ENCODE data around the gene RBP2.
A peak's percentile ranks its signal among the peaks of the same experiment; 100 is the strongest.

Gene RBP2

DNA sequence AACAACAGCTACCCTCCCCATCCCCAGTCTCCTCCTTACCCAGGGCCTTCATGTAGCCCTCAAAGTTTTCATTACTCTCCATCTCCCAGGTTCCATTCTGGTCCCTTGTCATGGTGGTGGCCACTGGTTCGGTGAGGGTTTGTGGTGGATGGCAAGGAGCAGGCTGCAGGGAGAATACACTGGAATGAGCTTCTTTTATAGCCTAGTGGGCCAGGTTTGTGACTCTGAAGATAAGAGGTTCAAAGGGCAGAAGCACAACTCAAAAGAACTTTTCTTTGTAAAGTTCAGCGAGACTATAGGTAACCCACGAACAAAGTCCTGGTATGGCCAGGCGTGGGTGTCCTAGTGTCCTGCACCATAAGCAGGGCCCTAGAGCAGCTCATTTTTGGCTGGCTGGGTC, at the start of gene RBP2:
Gene RBP2 (minus strand): TSS at position 169 of the 400 bp plus-strand sequence. CDS start 57 bp downstream, at position 112.
- DNase-seq, result no peak

DNA sequence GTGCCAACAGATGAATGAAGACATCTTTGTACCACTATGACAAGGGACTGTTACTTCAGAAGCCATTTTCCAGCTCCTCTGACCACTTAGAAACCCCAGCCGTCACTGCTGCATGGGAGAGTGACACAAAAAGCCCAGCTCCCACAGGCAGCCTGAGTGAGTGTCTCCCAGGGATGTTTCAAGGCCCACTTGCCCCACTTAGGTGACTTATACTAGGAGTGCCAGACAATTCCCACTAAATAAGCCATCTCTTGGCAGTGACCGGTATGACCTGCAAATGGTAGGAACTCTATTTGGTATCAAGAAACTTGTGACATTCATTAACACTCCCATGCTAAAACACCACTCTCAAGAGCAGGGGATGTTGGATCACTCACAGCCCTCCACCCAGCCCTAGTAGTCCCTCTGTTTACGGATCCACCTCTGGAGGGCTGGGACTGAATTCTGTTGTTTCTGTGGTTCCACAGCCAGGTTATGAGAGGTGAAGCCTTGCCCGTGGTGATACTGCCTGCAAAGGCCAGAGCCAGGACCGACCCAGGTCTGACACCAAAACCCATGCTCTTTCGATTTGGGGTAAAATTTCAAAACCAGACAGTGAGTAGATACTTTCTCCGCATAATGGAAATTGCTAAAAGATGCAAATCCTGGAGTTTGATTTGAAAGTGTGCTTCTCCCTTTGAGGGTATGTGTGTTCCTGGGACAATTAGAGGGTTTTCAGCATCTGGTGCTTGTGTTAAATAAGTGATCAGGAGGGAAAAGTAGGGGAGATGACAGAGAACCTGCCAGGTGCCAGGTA, 48.7 kb upstream of the RBP2 start:
- DNase-seq, result no peak

DNA sequence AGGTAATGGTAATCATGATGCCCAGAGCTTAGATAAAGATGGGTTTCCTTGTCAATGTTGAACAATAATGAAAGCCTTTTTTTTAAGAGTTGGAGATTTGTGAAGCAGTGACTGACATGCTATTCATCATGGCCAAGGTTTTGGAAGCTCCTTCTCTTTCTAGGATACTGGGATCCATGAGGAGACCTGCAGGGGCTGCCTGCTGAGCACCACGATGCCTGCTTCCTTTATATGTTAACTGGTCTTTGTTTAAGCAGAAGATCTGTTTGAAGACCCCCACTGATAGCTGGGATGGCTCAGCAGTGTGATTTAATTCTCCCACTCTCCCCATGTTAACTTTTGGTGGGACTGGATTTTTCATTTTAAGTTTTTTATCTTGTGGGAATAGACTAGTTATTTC, 47.4 kb upstream of the RBP2 start:
- DNase-seq, result no peak

DNA sequence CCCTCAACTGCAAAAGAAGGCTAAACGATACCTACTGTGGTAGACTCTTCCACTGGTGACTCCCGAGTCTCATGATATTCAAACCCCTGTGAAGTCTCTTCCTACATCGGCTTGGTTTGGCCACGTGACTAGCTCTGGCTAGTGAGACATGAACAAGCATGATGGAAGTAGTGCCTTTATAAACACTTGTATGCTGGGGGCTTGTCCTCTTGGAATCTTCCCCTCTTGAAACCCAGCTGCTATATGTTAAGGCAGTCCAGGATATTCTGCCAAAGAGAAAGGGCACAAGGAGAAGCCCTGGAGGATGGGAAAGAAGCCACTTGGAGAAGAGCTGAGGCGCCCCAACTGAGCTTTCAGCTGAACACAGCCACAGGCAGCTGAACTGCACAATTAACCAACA, 46.9 kb upstream of the RBP2 start:
- no peak for DNase-seq

DNA sequence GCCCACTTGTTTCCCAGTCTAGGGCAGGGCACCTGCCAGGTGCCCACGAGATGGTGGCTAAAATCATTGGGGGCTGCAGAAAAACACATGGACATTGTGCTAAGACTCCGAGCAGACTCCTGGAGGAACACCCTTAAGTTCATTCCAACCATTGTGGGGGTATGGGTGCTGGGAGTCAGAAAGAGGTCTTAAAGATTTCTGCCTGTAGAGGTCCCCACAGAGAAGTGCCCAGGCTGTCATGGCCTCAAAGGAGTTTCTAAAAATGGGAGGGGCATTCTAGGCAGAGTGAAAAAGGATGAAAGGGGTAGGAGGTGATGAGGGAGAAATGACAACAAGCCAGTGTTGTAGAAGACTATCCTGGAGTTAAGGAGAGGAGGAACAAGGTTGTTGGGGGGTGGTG, 46.1 kb upstream of the RBP2 start:
- DNase-seq, result peak; percentile 34

DNA sequence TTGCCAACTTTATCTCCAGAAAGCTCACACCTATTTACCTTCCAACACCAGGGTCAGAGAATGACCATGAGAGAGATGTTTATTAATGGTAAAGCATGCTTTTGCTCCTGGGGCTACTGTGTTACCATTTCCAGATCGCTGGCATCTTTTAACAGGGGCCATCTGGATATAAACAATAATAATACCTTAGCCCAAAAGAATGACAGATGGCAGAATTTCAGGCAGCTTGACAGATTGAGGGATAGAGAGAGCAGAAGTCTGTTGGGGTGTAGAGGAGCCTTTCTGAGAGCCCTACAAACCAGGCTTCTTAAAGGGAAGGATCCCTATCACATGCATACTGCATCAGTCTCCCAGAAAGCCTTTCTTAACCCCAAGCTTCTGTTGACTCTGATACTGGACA, 45.5 kb upstream of the RBP2 start:
- no peak for DNase-seq

DNA sequence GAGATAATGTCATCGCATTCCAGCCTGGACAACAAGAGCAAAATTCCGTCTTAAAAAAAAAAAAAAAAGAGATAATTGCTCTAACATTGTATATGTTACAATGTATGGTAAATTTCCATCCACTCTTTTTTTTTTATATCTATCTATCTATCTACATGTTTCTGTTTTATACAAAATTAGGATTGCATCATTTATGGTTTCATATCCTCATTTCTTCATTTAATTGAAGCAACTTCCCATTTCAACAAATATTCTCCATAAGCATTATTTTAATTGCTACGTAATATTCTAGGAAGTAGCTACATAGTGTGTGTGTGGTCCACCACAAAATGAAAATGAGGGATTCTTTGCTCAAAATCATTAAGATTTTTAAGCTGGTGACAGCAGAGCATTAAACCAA, 44.8 kb upstream of the RBP2 start:
- no peak for DNase-seq

DNA sequence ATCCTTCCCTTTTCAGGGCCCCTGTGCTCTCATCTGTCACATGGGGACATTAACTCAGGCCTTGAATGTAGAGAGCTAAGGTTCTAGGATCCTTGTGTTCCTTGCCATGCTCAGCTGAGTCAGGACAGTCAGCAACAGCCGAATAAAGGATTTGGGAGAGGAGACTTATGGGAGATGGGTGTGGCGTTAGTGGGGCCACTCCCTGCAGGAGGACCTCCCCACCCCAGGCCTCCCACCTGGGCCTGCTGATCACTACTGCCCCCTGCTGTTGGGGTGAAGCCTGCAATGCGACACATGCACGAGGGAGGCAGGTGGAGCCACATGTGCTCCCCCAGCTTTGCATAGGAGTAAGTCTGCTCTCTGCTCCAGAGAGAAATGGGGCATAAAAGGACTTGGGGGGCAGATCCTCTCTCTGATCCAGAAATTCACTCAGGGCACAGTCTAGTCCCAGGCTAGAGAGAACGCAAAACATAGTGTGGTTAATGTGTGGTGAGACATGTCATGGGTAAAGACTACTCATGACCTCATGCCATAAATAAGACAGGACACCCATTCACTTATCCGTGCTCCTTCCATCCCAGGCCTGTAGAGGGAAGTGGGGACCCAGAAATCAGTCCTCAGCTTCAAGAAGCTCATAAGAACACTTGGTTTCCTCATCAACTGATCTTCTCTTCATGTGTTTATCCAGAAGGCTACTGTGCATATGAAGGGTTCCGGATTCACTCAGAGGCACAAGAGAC, 43.9 kb upstream of the RBP2 start:
- DNase-seq, result peak; percentile 60

DNA sequence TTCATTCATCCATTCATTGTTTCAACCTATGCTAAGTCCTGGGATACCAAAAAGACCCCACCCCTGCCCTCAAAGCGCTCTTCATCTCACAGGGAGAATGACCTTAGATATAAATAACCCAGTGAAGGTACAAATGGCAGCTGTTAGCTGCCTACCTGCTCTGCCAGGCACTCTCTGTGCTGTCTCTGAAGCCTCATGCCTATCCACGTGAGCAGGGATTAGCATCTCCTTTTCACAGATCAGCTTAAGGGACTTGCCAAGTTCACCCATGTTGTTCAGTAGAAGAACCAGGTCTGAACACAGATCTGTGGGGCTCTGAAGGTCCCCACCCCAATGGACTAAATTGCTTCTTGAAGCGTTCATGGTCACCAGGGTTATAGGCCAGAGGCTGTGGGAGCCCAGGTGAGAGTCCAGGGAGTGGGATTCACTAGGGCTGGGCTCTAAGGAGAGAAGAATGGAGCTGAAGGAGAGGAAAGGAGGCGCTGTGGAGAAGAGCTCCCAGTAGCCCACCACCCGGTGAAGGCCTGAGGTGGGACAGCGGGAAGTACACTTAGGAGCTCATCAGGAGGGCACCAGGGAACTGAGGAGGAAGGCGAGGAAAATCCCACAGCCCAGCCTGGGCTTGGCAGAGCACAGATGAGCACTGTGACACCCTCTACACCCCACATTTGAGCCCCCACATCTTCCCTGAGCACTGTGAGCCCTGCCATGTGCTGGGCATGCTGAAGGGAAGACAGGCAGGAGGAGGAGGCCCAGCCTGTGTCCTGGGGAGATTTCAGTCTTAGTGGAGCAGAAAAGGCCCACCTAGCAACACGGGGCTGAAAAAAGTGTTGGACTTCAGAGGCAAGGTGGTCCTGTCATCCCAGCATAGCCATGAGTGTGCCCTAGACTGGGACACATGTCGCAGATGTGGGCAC, 42.9 kb upstream of the RBP2 start:
- DNase-seq, result no peak

DNA sequence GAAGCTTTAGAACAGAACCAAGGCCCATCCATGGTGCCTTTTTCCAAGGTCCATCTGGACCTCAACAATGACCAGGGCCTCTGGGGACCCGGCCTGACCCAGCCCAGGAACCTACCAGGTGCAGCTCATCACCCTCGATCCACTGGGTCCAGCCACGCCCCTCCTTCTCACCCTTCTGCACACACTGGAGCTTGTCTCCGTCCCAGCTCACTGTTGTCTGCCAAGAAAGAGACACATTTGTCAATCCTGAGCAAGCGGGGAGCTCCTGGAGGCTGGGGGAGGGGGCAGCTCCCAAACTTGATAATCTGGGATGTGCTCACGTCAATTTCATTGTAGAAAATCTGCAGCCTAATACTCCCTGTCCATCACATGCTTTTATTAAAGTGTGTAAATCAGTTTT, 42.0 kb upstream of the RBP2 start:
- DNase-seq, result no peak

DNA sequence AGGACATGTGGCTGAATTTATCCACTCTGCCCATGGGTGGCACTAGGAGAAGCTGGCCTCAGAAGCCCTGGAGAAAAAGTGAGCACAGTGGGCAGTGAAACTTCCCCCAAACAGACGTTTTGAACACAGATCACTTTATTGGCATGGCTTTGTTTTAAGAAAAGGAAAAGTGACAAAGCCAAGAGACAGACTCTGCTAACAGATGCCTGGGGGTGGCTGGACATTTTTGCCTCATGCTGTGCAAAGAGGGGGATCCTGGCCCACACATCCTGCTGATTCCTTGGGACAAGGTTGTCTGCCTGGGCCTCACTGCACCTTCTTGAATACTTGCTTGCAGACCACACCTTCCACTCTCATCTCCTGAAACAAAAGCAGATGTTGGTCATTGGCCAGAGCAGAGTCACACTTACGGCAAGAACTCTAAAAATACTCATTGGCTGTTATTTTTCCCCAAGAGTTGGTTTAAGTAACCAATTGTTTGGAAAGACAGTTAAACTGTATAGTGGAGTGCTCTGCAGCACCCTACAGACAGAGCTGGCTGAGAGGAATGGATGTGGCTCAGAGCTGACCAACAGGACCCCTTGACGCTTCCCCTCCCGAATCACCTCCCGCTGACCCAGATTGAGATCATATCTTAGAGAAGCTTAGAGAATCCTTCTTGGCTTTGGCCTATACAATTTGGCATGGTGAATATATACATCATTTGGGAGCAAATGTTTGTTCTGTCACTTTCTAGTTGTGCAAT, 41.2 kb upstream of the RBP2 start:
- DNase-seq, result no peak

DNA sequence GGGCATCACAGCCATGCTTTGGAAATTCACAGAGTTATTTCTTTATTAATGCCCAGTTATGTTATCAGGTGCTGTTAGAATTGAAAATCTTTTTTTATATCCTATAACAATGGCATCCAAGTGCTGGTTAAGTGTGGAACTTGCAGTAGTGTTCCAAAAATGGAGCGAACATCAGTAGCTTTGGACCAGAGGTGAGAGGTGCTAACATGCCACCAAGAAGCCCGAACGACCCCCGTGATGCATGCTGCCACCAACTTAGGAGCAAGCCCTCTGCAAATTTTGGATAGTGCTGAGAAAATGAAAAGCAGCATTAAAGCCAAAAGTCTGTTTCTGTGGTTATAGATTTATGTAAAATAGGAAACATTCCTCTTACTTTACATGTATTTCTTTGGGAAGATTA, 38.4 kb upstream of the RBP2 start:
- DNase-seq, result no peak

DNA sequence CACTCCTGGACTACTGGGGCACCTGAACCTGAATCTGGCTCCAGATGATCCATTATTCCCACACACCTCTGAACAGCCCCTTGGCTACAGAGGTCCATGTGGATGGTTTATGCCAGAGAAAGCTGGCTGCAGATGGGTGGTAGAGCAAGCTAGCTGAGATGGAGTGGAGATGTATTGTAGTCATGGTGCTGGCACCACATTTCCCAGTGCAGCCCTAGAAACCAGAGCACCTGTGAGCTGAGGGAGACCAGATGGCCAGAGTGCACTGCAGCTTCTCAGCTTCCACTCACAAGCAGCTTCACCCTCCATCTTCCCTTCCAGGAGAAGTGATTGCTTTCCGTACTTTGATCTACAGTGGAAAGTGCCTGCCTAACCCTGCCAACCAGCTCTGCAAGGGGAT, 33.3 kb upstream of the RBP2 start:
- no peak for DNase-seq

DNA sequence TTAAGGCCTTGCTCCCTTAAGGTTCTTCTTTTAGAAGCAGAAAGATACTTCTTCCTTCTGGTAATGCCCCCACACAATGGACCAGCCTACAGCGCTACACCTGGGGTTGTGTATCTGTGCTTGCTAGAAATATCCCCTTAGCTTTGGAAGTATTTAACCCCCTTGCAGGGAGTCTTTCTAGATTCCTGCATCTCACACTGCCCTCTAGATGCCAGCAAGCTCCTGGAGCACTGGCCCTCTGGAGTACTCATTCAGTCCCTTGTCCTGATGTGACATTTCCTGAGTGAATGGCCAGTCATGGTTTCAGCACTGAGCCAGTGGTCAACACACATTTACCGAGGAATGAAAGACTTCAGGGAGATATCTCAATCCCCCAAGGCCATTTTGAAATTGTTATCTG, 30.4 kb upstream of the RBP2 start:
- peak; percentile 82 for DNase-seq

DNA sequence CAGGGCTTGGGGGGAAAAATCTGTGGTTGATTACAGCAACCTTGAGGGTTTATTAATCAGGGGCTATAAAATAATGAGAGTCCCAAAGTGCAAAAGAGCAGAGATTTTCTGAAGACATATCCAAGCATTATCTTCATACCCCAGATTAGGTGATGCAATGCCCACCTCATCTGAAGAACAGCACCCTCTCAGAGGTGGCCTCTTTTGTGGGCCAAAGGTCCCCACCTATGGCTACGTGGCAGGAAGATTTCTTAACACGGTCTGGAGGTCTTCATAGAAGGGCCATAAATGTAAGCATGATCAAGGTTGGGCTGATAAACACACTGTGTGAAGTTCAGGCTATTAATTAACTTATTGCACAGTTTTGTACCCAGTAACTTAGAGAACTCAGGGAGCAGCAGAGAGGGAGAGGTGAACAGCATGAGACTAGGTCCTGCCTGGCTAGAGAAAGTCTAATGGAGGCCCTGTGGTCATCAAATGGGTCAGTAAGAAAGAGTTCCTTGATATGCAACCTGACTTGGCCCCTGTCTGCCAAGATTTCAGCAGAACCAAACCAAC, 29.6 kb upstream of the RBP2 start:
- DNase-seq, result no peak

DNA sequence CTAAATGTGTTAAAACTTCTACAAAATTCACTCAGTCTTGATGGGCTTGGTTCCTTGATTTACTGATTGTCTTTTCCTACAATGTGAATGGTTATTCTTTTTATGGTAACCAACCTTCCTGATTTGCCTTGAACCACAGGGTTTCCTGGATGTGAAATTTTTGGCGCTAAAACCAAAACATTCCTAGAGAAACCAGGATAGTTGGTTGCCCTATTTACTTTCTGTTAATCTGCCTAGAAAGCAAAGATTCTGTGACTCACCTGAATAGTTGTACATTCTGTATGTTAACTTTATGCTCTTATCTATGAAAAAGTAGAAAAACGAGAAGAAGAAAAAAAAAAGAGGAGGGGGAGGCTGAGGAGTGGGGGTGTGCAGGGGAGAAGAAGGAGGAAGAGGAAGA, 23.2 kb upstream of the RBP2 start:
- DNase-seq, result no peak

DNA sequence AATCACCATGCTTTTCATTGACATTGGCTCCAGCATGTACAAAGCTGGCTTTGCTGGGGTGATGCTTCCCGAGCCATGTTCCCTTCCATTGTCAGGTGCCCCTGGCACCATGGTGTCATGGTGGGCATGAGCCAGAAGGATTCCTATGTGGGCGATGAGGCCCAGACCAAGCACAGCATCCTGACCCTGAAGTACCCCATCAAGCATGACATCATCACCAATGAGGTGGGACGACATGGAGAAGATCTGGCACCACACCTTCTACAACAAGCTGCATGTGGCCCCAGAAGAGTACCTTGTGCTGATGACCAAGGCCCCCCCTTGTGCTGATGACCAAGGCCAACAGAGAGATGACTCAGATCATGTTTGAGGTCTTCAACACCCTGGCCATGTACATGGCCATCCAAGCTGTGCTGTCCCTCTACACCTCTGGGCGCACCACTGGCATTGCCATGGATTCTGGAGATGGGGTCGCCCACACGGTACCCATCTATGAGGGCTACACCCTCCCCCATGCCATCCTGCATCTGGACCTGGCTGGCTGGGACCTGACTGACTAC, 17.6 kb upstream of the RBP2 start:
- no peak for DNase-seq

DNA sequence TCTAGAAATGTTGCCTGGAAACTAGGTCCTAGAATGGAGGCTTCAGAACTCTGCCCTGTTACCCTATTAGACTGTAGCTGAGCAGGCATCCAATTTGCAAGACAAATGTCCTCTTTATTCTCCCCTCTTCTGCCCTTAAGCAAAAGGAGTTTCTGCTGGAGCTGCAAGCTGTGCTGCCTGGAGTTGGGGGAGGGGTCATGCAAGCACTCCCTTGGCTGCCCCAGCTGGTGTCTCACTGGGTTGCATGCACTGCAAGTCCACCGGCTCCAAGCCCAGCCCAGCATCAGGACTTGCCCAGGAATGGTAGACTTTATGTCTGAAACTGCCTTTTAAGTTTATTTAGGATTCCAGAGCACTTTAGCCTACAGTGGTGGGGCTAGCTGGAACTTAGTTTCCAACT, 15.7 kb upstream of the RBP2 start:
- DNase-seq, result peak; percentile 92

DNA sequence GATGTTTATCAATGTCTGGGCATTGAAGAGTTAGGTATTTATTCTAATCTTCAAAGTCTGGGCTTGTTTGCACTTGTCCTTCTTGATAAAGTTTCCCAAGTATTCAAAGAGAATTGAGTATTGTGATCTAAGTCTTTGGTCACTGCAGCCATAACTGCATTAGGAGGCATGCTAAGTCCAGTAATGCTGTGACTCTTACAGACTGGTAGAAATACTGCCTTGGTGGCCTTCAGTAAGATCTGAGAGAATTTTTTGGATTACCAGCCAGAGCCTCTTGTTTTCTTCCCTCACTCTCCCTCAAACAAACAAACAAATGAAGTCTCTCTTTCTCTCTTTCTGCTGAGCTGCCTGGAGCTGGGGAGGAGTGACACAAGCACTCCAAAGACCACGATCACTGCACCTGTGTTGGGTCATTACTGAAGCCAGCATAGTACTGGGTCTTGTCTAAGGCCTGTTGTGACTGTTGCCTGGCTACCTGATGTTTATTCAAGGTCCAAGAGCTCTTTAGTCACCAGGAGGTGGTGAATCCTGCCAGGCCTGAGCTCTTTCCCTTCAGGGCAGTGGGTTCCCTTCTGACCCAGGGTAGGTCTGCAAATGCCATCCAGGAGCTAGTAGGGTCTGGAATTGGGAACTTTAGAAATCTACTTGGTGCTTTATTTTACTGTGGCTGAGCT, 14.8 kb upstream of the RBP2 start:
- DNase-seq, result peak; percentile 98

DNA sequence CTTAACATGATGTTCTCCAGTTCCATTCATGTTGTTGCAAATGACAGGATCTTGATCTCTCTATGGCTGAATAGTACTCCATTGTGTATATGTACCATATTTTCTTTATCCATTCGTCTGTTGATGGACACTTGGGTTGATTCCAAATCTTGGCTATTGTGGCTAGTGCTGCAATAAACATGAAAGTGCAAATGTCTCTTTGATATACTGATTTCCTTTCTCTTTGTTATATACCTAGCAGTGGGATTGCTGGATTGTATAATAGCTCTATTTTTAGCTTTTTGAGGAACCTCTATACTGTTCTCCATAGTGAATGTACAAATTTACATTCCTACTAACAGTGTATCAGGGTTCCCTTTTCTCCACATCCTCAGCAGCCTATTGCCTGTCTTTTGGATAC, 5.9 kb upstream of the RBP2 start:
- DNase-seq, result no peak

DNA sequence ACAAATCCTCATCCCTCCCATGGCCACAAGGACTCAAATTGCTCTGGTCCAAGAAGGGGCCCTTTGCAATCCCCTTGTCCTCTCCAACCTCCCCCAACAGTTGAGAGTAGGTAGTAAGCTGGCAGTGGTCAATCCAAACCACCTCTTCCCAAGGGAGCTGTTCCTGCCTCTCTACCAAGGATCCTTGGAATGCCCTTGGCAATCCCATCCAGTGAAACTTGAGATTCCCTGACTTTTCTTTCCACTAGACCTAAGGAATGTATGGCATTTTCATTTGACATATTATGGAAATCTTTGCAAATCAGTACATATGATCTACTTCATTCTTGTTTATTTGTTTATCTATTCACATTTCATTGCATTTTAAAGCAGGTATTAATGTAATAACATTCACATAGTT, 4.8 kb upstream of the RBP2 start:
- no peak for DNase-seq

DNA sequence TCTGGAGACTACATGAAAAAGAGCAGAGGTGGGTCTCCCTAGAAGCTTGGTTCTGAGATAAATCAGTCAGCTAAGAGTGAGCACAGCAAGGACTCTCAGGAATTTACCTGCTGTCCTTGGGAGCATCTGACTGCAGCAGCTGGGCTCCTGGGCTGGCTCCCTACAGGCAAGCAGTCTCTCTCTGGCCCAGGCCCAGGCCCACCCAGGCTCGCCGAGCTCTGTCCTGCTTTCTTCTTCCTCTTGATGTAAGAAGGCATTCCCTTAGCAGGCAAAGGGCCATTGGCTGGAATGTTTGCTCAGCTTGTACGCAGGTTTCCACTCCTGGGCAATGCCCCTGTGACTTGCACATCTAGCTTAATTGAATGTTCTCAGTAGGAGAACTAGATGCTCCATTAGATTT, 4.3 kb upstream of the RBP2 start:
- DNase-seq, result no peak

Measured in NCI-H146 (cell line).